ENCODE measurements around the gene TBC1D20.
"Not testable (repeated sequence)": the region's sequence is repeated elsewhere in the genome, so short reads cannot be mapped to it uniquely, and the experiment has no call there.

TBC1D20 gene, protein sequence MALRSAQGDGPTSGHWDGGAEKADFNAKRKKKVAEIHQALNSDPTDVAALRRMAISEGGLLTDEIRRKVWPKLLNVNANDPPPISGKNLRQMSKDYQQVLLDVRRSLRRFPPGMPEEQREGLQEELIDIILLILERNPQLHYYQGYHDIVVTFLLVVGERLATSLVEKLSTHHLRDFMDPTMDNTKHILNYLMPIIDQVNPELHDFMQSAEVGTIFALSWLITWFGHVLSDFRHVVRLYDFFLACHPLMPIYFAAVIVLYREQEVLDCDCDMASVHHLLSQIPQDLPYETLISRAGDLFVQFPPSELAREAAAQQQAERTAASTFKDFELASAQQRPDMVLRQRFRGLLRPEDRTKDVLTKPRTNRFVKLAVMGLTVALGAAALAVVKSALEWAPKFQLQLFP

DNA sequence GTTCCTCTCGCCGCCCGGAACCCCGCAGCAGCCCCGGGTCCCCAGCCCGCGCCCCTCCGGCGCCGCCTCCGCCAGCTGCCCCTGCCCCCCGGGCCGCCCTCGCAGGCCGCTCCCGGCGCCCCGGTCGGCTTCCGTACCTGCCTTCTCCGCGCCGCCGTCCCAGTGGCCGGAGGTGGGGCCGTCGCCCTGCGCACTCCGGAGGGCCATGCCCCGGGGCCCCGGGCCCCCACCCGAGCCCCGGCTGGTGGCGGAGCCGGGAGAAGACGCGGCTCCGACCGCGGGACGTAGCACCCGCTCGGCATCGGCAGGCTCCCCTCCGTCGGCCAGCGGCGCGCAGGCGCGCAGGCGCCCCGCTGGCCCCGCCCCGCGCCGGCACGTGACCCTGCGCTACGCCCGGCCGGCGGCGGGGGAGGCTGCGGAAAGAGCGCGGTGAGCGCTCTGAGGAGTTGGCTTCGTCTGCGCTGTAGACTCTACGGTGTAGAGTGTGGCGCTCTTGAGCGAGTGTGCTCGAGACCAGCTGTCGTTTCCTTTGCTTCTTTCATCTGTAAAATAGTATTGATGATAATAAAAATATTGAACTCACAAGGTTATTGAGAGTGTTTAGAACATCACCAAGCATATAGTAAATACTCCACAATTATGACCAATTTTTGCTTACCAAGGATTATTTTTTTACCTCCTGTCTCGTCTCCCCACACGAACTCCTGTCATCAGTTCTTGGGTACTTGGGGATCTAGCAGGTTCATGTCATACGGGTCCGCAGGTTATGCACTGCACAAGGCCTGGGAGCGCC, at the start of gene TBC1D20:
Gene TBC1D20 (minus strand): TSS at position 335 of the 793 bp plus-strand sequence. CDS start 128 bp downstream, at position 207.
- in situ Hi-C loops (cut with HindIII; ENCODE audit: low pct_ligation_motif_present, low pct_unique_long_range_greater_than_20kb, low sequenced_read_pairs): no loop called here
- DNase-seq: peak; percentile 85

DNA sequence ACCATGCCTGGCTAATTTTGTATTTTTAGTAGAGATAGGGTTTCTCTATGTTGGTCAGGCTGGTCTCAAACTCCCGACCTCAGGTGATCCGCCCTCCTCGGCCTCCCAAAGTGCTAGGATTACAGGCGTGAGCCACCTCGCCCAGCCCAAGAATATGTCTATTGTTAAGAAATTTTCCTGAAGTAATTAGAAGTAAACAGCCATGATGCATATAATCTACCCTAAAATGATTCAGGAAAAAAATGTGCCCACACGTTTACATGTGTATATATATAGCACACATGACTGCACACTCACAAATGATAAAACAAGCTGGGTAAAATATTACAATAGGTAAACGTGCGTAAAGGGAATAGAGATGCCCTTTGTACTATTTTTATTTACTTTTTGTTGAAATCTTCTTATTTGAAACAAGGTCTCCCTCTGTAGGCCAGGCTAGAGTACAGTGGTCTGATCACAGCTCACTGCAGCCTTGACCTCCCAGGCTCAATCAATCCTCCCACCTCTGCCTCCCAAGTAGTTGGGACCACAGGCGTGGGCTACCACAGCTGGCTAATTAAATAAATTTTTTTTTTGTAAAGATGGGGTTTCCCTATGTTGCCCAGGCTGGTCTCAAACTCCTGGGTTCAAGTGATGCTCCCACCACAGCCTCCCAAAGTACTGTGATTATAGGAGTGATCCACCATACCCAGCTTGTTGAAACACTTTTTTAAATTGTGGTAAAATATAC, 48.2 kb upstream of the TBC1D20 start:
- DNase-seq; in situ Hi-C loops (cut with HindIII; ENCODE audit: low pct_ligation_motif_present, low pct_unique_long_range_greater_than_20kb, low sequenced_read_pairs): not testable (repeated sequence)

DNA sequence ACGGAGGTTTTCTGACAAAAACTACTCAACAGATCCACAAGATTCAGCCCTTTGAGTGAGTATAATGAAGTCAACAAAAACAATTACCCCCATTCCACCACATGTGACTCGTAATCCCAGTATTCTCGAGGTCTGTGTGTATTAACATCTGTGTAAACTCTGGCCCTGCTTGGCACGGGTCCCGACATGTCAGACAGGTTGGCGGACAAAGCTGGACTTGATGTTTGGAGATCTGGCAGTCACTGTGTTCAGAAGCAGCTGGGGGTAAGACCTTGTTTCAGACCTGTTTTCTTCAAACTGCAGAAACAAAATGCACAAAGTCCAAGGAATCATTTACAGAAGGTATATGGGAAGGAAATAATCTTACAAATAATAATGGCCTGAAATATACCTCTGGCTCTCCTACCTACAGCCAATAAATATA, 46.0 kb upstream of the TBC1D20 start:
- in situ Hi-C loops (cut with HindIII; ENCODE audit: low pct_ligation_motif_present, low pct_unique_long_range_greater_than_20kb, low sequenced_read_pairs); DNase-seq: not testable (repeated sequence)

DNA sequence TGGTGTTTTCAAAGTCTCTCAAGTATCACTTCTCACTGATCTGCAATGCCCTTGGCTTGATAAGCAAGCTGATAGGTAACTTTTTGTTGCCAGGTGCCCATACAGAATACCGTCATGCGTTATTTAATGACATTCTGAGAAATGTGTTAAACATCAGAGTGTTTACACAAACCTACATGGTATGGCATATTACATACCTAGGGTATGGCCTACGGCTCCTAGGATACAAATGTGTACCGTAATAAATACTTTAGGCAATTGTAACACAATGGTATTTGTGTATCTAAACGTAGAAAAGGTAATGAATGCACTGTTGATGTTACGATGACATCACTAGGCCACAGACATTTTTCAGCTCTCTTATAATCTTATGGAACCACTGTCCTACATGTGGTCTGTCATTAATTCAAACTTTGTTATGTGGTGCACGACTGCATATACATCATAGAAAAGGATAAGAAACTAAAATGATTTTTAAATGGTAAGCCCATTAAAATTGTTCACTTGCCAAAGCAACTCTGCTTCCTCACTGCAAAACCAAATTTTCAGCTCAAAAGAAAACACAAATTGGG, 45.5 kb upstream of the TBC1D20 start:
- in situ Hi-C loops (cut with HindIII; ENCODE audit: low pct_ligation_motif_present, low pct_unique_long_range_greater_than_20kb, low sequenced_read_pairs): no loop called here
- DNase-seq: no peak

DNA sequence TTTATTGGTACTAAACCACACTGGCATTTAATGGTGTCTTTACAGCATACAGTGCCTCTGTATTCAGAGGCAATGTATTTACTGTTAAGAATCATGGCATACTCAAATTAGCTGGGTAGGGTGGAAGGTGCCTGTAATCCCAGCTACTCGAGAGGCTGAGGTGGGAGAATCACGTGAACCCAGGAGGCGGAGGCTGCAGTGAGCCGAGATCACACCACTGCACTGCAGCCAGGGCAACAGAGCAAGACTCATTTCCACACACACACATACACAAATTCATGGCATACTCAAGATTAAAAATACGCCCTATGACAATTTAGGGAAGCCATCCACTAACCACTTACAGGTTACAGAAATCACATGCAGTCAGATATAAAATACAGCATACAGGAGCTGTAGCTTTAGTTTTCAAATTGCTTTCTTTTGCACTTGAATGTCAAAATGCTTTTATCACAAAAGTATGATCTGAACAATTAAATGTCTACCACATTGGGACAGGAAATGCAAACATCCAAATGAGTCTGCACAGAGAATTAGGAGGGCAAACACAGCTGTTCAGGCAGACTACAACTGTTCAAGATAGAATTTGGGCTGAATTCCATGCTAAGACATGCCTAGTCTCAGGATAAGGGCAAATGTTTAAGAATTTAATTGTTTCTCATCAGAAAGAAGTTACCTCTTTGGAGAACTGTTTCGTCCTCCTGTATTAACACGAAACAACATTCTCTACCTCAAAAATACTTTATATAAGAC, 44.8 kb upstream of the TBC1D20 start:
- in situ Hi-C loops (cut with HindIII; ENCODE audit: low pct_ligation_motif_present, low pct_unique_long_range_greater_than_20kb, low sequenced_read_pairs): no loop called here
- DNase-seq: no peak

DNA sequence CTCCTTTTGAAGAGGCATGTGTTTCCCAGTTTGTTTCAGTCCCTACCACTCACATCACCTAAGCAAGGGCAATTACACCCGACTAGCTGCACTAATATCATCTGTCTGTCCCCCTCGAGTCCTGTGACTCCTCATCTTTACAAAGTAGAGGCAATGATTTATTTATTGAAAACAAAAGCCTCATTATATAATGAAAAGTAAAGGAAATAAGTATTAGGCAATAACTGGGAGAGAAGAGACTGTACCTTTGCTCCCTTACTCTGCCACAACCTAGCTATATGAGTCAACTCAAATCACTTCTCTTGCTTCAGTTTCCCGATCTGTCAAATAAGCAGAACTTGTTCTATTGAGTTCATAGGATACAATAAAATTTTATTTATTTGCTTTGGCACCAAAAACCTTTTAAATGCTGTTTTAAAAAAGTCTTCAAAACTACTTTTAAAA, 42.3 kb upstream of the TBC1D20 start:
- in situ Hi-C loops (cut with HindIII; ENCODE audit: low pct_ligation_motif_present, low pct_unique_long_range_greater_than_20kb, low sequenced_read_pairs): no loop called here
- DNase-seq: no peak

DNA sequence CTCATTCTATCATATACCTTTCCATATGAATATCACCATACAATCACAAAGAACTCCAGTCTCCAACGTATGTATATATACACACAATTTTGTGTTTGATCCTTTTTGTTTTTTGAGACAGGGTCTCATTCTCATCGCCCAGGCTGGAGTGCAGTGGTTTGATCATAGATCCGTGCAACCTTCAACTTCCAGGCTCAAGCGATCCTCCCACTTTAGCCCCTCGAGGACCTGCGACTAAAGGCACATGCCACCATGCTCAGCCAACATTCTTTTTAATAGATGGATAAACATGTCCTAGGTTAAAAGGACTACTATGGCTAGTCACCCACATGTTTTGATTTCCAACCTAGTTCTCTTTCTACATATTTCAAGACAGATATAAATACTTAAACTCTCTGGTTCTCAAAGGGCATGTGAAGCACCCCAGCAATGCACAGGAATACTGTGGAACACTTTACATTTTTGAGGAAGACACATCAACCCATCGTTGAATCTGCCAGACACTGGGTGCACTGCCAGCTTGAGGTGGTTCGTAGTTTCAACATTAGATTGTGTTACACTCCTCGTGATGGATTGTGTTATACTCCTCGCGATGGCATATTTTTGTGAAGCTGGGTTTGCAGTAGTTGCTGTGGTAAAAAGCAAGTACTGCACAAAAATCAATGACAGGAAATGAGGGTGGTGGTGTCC, 40.9 kb upstream of the TBC1D20 start:
- DNase-seq: no peak
- in situ Hi-C loops (cut with HindIII; ENCODE audit: low pct_ligation_motif_present, low pct_unique_long_range_greater_than_20kb, low sequenced_read_pairs): no loop called here

DNA sequence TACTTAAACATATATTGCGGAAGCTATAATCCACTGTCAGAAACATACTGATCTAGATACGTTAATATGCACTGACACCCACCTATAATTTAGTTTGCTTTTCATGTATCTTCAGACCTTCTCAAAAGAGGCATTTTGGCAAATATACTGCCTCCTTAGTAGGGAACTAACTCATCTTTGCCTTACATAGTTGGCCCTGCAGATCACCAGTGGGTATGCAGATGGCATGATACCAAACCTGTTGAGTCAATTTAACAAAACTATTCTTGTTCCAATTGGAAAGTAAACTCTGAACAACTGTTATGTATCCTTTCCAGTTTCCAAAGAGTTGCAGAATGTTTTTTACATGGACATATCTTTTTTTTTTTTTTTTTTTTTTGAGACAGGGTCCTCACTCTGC, 35.6 kb upstream of the TBC1D20 start:
- DNase-seq: no peak
- in situ Hi-C loops (cut with HindIII; ENCODE audit: low pct_ligation_motif_present, low pct_unique_long_range_greater_than_20kb, low sequenced_read_pairs): no loop called here

DNA sequence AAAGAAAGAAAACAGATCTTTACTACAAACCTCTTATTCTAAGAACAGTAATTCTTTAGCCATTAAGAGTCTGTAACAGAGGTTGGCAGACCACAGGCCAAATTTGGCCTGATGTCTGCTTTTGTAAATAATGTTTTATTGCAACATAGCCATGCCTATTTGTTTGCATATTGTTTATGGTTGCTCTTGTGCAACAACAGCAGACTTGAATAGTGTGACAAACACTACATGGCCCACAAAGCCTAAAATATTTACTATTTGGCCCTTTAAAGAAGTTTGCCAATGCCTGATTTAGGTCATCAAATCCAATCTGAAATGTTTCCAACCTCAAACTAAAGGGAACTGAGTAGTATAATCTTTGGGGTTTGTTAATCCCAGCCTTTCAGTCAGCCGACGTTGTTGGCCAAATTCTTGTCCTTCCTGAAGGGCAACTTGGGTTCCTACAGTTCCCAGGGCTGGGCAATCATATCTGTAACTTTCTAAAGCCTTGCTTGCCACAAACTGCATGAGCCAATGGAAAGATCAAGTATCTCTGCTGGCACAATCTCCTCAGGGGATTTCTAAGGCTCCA, 33.9 kb upstream of the TBC1D20 start:
- in situ Hi-C loops (cut with HindIII; ENCODE audit: low pct_ligation_motif_present, low pct_unique_long_range_greater_than_20kb, low sequenced_read_pairs): no loop called here
- DNase-seq: no peak

DNA sequence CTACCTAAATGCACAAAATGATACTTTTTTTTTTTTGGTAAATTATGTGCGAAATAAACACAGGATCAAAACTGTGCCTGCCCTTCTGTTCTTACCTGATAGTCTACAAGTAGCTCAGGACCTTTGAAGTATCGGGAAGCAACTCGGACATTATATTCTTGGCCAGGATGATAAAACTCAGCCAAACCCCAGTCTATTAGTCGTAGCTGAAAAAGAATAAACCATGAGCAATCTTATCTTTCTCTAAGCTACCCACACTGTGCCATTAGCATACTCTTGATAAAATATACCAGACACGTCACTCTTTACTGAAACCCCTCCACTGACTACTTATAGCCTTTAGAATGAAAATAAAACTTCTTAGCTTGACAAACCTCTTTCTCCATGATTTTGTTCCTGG, 29.8 kb upstream of the TBC1D20 start:
- in situ Hi-C loops (cut with HindIII; ENCODE audit: low pct_ligation_motif_present, low pct_unique_long_range_greater_than_20kb, low sequenced_read_pairs): no loop called here
- DNase-seq: no peak

DNA sequence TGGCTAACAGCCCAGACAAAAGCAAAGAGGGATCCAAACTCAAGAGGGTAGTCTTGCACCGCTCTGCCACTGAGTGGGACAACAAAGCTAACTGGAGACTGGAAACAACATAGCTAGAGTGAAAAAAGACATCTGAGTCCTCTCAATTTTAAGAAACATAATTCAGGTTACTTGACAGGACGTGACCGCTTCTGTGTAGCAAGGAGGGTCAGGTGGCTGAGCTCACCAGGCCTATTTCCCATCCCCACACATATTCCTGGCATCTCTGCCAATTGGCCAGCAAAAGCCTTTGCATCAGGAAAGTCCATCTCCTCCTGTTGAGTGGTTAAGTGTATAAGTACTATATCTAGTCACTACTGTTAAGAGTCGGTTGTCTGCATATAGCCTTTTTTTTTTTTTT, 25.3 kb upstream of the TBC1D20 start:
- in situ Hi-C loops (cut with HindIII; ENCODE audit: low pct_ligation_motif_present, low pct_unique_long_range_greater_than_20kb, low sequenced_read_pairs): no loop called here
- DNase-seq: no peak

DNA sequence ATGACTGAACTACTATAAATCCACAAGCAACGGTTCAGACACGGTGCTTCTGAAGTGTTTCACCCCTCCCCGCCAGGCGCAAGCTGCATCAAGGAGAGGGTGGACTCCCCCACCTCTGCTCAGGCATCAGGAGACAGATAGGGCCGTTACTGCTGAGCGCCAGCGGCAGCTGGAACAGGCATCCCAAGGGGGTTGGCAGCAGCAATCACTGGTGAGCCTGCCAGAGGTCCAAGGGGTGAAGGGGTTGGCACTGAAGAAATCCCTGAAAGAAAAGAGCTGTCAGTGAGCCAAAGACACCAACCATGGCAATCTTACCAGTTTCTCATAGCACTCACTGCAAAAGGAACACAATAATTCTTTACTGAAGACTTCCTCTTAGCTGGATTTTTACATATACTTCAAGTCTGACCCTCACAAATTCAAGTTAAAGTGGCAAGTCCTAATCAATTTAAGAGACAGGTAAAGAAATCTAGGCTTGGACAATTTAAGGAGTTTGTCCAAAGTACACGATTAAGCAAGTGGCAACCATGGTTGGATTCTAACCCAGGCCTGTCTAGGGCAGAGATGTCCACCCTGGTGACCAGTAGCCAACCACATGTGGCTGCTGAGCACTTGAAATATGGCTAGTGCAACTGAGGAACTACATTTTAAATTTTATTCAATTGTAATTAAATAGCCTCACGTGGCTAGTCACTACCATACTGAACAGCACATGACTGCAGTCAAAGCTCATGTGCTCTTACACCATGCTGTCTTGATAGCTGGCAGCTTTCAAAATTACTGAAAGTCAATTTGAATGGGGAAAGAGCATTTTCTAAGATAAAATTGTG, 21.7 kb upstream of the TBC1D20 start:
- in situ Hi-C loops (cut with HindIII; ENCODE audit: low pct_ligation_motif_present, low pct_unique_long_range_greater_than_20kb, low sequenced_read_pairs): no loop called here
- DNase-seq: no peak

DNA sequence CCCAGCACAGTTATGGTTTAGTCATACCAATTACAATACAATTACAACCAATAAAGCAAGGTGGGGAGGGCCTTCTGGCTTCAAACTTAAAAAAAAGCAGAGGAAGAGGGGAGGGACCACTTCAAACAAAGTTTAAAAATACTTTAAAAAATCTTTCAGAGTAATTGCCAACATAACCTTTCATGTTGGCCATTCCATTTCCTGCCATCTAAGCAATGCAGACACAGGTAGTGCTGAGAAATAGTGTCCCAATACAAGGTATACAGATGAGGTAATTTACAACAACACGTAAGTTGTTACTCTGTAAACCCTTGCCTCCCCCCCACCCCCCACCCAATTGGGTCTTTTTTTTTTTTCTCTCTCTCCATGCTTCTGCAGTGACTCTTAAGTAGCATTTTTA, 18.8 kb upstream of the TBC1D20 start:
- DNase-seq: no peak
- in situ Hi-C loops (cut with HindIII; ENCODE audit: low pct_ligation_motif_present, low pct_unique_long_range_greater_than_20kb, low sequenced_read_pairs): no loop called here

DNA sequence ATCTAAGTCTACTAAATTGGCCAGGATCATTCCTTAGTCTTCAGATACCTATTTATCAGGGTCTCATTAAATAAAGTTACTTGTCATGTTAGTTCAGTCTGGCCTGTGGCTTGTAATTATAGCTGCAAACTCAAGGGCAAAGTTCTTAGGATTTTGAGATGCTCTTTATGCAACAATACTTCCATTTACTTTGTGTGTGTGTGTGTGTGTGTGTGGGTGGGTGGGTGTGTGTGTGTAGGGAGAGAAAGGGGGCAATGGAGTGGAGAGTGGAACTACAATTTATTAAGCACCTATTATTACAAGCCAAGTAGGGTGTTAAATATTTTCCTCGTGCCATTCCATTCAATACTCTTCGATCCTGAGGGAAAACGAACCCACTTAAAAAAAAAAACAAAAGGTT, 17.7 kb upstream of the TBC1D20 start:
- DNase-seq: no peak
- in situ Hi-C loops (cut with HindIII; ENCODE audit: low pct_ligation_motif_present, low pct_unique_long_range_greater_than_20kb, low sequenced_read_pairs): no loop called here

DNA sequence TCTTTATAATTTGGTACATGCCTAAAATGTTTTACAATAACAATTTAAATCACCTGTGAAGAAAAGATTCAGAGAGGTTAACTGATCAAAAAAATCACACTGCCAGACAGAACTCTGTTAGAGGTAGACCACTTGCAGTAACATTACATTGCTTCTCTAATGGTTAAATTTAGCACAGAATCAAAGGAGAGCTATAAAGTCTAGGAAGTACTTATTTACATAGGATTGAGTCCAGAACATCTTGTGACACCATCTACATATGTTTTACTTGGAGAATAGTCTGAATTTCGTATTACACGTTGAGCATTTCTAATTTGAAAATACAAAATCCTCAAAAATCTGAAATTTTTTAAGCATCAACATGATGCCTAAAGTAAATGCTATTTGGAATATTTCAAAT, 17.2 kb upstream of the TBC1D20 start:
- in situ Hi-C loops (cut with HindIII; ENCODE audit: low pct_ligation_motif_present, low pct_unique_long_range_greater_than_20kb, low sequenced_read_pairs): no loop called here
- DNase-seq: no peak

DNA sequence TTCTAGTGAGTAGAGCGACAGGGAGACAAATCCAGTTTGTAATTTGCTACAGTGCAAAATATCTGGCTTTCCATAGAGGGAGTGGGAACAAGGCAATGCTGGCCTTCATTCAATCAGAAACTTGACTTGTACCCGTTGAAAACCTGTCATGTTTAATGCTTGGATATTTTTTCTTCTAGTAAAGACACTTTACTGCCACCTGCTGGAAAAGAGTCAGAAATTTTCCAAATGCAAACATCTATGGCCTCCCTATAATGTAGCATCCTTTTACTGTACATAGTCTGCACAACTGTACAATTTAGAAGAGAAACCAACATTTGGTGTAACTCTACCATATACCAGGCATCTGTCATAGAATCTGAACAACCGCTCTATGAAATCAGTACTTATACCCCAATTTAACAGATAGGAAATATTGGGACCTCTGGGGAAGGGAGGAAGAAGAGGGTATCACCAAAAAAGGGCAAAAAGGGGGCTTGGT, 16.7 kb upstream of the TBC1D20 start:
- in situ Hi-C loops (cut with HindIII; ENCODE audit: low pct_ligation_motif_present, low pct_unique_long_range_greater_than_20kb, low sequenced_read_pairs): no loop called here
- peak; percentile 67 for DNase-seq
